ENCODE data around the gene MED12L.

GRCh38 chr3:151259664-151260063 is 174.2 kb downstream of the MED12L start:
- TF ChIP-seq CTCF (IDR thresholded peaks at IDR 0.05; ENCODE audit: poor library complexity, severe bottlenecking): no peak
- no peak for TF ChIP-seq EZH2 (IDR thresholded peaks at IDR 0.05; ENCODE audit: borderline replicate concordance, insufficient read depth, low read length, poor library complexity, severe bottlenecking)
- TF ChIP-seq POLR2AphosphoS5 (IDR thresholded peaks at IDR 0.05): no peak
- TF ChIP-seq REST (IDR thresholded peaks at IDR 0.05; ENCODE audit: borderline replicate concordance): no peak
- TF ChIP-seq RAD21 (conservative IDR thresholded peaks at IDR 0.05): no peak
- no peak for TF ChIP-seq TAF1 (IDR thresholded peaks at IDR 0.05; ENCODE audit: low read depth)
